Activated CD8-positive, alpha-beta T cell treated with anti-CD3 and anti-CD28 coated beads for 36 hours (primary cell): ENCODE measurements around the gene DNAH11. TPM values are rescaled to one million over a fixed set of nuclear protein-coding genes. Genes with fewer than 3 reads are reported as not detected.
"Not testable (repeated sequence)": the region's sequence is repeated elsewhere in the genome, so short reads cannot be mapped to it uniquely, and the experiment has no call there.

Experiments
- ATAC-seq: fragments of 200-7000 bp; cut with Tn5 transposase; one replicate; pipeline ENCODE4 v1.10.0; 2021; ENCODE audit warnings: mild to moderate bottlenecking, moderate library complexity
- CTCF ChIA-PET: fragments of 350-600 bp; sonication (Branson Sonifier 250); formaldehyde crosslinking; loops from one replicate; lab custom pipeline; 2021; ENCODE audit warnings: antibody characterized with exemption; lab: Charles Lee
- POLR2A ChIA-PET: fragments of 350-600 bp; sonication (Branson Sonifier 250); formaldehyde crosslinking; loops from one replicate; lab custom pipeline; 2021; ENCODE audit warnings: antibody characterized with exemption; lab: Charles Lee
- DNase-seq: peaks from one replicate; pipeline ENCODE4 v3.0.0-alpha.2; 2020
- H3K27ac Mint-ChIP-seq: one replicate; pipeline ENCODE4 v1.8.0; 2021; ENCODE audit warnings: mild to moderate bottlenecking, mixed read lengths
- H3K27me3 Mint-ChIP-seq: one replicate; pipeline ENCODE4 v1.8.0; 2021; ENCODE audit warnings: mixed read lengths
- H3K36me3 Mint-ChIP-seq: one replicate; pipeline ENCODE4 v1.8.0; 2021; ENCODE audit warnings: low read depth, mixed read lengths
- H3K4me1 Mint-ChIP-seq: one replicate; pipeline ENCODE4 v1.8.0; 2021; ENCODE audit warnings: low read depth, mixed read lengths
- H3K4me3 Mint-ChIP-seq: one replicate; pipeline ENCODE4 v1.8.0; 2021; ENCODE audit warnings: mild to moderate bottlenecking, moderate library complexity, mixed read lengths
- H3K9me3 Mint-ChIP-seq: one replicate; pipeline ENCODE4 v1.8.0; 2021; ENCODE audit warnings: mixed read lengths
- CTCF ChIP-seq: fragments of 200-600 bp; IDR thresholded peaks from one replicate; pipeline ENCODE4 v1.8.0; 2022; ENCODE audit warnings: antibody characterized with exemption, mild to moderate bottlenecking
- intact Hi-C: fragments of 100-400 bp; cut with micrococcal nuclease; formaldehyde crosslinking; loops from one replicate; pipeline ENCODE4 v1.10.0; 2022
- total RNA-seq, 2 experiments: library from RNA; stranded (reverse); gene quantifications; one replicate each; pipeline ENCODE4 v1.2.3, GENCODE V29; 2021

The DNAH11 gene
- total RNA-seq, 2 experiments from 2014 or later, result 2.3 to 2.7 TPM

- Mint-ChIP-seq H3K36me3 (no peaks in the 10 kb centered on the region), H3K9me3 (no peaks in the 10 kb centered on the region), H3K27ac (no peak overlapping the region), H3K27me3 (peaks cover 1% of the 10 kb centered on the region), H3K4me1 (peaks cover 7% of the 10 kb centered on the region), H3K4me3 (no peak overlapping the region)
- TF ChIP-seq CTCF, result no peak
- intact Hi-C loops, result no loop called here
- CTCF ChIA-PET, result no interaction called here
- POLR2A ChIA-PET, result no interaction called here
- no peak for DNase-seq
- ATAC-seq, result no peak
These were observed 127.7 kb downstream of the DNAH11 start for GRCh38 chr7:21670496-21670895.

GRCh38 chr7:21671859-21672258, 129.0 kb downstream of the DNAH11 start:
- Mint-ChIP-seq H3K4me3 (no peak overlapping the region), H3K4me1 (peaks cover 7% of the 10 kb centered on the region), H3K27me3 (peaks cover 1% of the 10 kb centered on the region), H3K36me3 (no peaks in the 10 kb centered on the region), H3K9me3 (no peaks in the 10 kb centered on the region), H3K27ac (no peak overlapping the region)
- CTCF ChIA-PET, result interaction anchor here (0.7 to 0.9 kb wide), 2 partner anchors 19 to 146 kb away, joined by 3 read pairs; no protein-coding TSS in a partner anchor
- peak; percentile 24 for ATAC-seq
- POLR2A ChIA-PET, result interaction anchor here (0.9 kb wide), 1 partner anchor 94 kb away, joined by 3 read pairs; no protein-coding TSS in a partner anchor
- peak; percentile 1 for DNase-seq
- intact Hi-C loops, result no loop called here
- TF ChIP-seq CTCF, result no peak

DNA sequence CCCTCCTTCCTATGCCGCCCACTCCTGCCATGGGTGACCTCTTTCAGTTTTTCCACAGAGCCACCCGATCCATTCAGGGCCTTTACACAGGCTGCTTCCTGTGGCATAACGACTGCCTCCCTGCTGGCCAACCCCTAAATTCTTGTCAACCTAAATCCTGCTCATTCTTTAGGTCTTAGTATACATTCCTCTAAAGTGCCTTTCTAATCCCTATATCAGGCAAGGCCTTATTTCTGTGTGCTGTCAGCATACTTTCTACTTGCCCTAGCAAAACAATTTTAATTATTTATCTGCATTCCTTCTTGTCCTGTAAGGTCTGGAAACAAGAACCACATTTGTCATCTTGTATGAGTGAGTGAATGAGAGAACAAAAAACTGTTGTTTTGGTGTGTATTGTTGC, 132.4 kb downstream of the DNAH11 start:
- CTCF ChIA-PET, result no interaction called here
- H3K4me3 Mint-ChIP-seq, result no peak overlapping the region
- H3K27me3 Mint-ChIP-seq, result no peaks in the 10 kb centered on the region
- ATAC-seq (no peak), DNase-seq (no peak)
- POLR2A ChIA-PET, result no interaction called here
- H3K27ac Mint-ChIP-seq, result no peak overlapping the region
- H3K36me3 Mint-ChIP-seq, result no peaks in the 10 kb centered on the region
- peaks cover 7% of the 10 kb centered on the region for H3K4me1 Mint-ChIP-seq
- peaks cover 4% of the 10 kb centered on the region for H3K9me3 Mint-ChIP-seq
- TF ChIP-seq CTCF, result no peak
- intact Hi-C loops, result no loop called here

DNA sequence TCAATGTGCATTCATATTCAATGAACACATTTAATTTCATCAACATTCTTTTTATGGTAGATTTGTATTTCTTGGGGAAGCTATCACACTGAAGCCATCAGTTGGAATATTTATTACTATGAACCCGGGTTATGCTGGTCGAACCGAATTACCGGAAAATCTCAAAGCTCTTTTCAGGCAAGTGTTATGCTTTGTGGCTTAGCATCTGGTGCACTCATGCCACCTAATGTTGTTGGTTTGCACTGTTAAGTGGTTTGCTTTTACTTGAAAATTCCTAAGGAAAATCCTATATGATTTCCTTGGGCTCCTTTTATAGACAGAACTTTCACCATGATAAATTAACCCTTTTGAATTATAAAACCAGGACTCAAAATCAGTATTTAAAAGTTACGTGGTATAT, 147.9 kb downstream of the DNAH11 start:
- ChIA-PET POLR2A (no interaction called here), CTCF (interaction anchor here (1.0 kb wide), 1 partner anchor 19 kb away, joined by 3 read pairs; no protein-coding TSS in a partner anchor)
- Mint-ChIP-seq H3K36me3 (no peaks in the 10 kb centered on the region), H3K27ac (no peak overlapping the region), H3K9me3 (no peaks in the 10 kb centered on the region), H3K4me3 (no peak overlapping the region), H3K4me1 (no peaks in the 10 kb centered on the region), H3K27me3 (peaks cover 4% of the 10 kb centered on the region)
- ATAC-seq (no peak), DNase-seq (no peak)
- intact Hi-C loops, result loop anchor here (10.0 kb wide), 1 partner anchor 636 kb away; no protein-coding TSS in a partner anchor
- TF ChIP-seq CTCF, result no peak

GRCh38 chr7:21691146-21691545, 148.3 kb downstream of the DNAH11 start:
- H3K27me3 Mint-ChIP-seq, H3K36me3 Mint-ChIP-seq, ATAC-seq, H3K9me3 Mint-ChIP-seq, POLR2A ChIA-PET, H3K27ac Mint-ChIP-seq, H3K4me3 Mint-ChIP-seq, H3K4me1 Mint-ChIP-seq, DNase-seq: not testable (repeated sequence)
- intact Hi-C loops, result loop anchor here (10.0 kb wide), 1 partner anchor 636 kb away; no protein-coding TSS in a partner anchor
- CTCF ChIA-PET, result interaction anchor here (1.0 kb wide), 1 partner anchor 19 kb away, joined by 3 read pairs; no protein-coding TSS in a partner anchor

GRCh38 chr7:21700587-21700986, 157.7 kb downstream of the DNAH11 start:
- CTCF ChIA-PET, result not testable (repeated sequence)

More at GRCh38 chr7:21700587-21700986, 157.7 kb downstream of the DNAH11 start:
- H3K36me3 Mint-ChIP-seq, POLR2A ChIA-PET, H3K4me3 Mint-ChIP-seq, DNase-seq, intact Hi-C loops, ATAC-seq, H3K27ac Mint-ChIP-seq, H3K27me3 Mint-ChIP-seq, H3K9me3 Mint-ChIP-seq, H3K4me1 Mint-ChIP-seq: not testable (repeated sequence)
